ENCODE data around the gene NR4A3.
A peak's percentile ranks its signal among the peaks of the same experiment; 100 is the strongest.
"Not testable (repeated sequence)": the region's sequence is repeated elsewhere in the genome, so short reads cannot be mapped to it uniquely, and the experiment has no call there.

The NR4A3 gene

GRCh38 chr9:99855467-99856176, 33.9 kb downstream of the NR4A3 start:
- Histone ChIP-seq H3K4me3 (ENCODE audit: low read depth in 1 of 2, low read length in 2 of 2) (no peak overlapping the region), H3K4me2 (ENCODE audit: insufficient read depth, low read length) (no peak overlapping the region), H4K20me1 (ENCODE audit: insufficient read depth, low read length) (no peaks in the 10 kb centered on the region), H3K4me1 (ENCODE audit: insufficient read depth, low read length) (peaks cover 19% of the 10 kb centered on the region), H2AFZ (ENCODE audit: low read depth, low read length) (no peak overlapping the region), H3K27ac (ENCODE audit: low read length) (no peak overlapping the region), H3K36me3 (ENCODE audit: insufficient read depth, low read length) (no peaks in the 10 kb centered on the region), H3K79me2 (ENCODE audit: insufficient read depth, low read length) (no peaks in the 10 kb centered on the region), H3K27me3 (ENCODE audit: insufficient read depth, low read length, poor library complexity) (no peaks in the 10 kb centered on the region), H3K9ac (ENCODE audit: low read depth, low read length) (no peak overlapping the region), H3K9me3 (ENCODE audit: insufficient read depth, low read length, severe bottlenecking) (no peaks in the 10 kb centered on the region)
- TF ChIP-seq EZH2 (IDR thresholded peaks at IDR 0.05; ENCODE audit: borderline replicate concordance, low read depth, low read length, severe bottlenecking): no peak
- peak; percentile 10 for TF ChIP-seq CTCF (IDR thresholded peaks at IDR 0.05; ENCODE audit: borderline replicate concordance, extremely low read depth, low read length, poor library complexity, severe bottlenecking)
- ATAC-seq (ENCODE audit: insufficient read depth, low read depth): no peak
- no peak for DNase-seq

GRCh38 chr9:99857576-99857975, 35.9 kb downstream of the NR4A3 start:
- H3K9me3 ChIP-seq (ENCODE audit: insufficient read depth, low read length, severe bottlenecking); H4K20me1 ChIP-seq (ENCODE audit: insufficient read depth, low read length); H3K36me3 ChIP-seq (ENCODE audit: insufficient read depth, low read length); H2AFZ ChIP-seq (ENCODE audit: low read depth, low read length); H3K4me3 ChIP-seq (ENCODE audit: low read depth in 1 of 2, low read length in 2 of 2); H3K4me1 ChIP-seq (ENCODE audit: insufficient read depth, low read length); H3K27me3 ChIP-seq (ENCODE audit: insufficient read depth, low read length, poor library complexity); H3K27ac ChIP-seq (ENCODE audit: low read length); H3K9ac ChIP-seq (ENCODE audit: low read depth, low read length); H3K4me2 ChIP-seq (ENCODE audit: insufficient read depth, low read length); ATAC-seq (ENCODE audit: insufficient read depth, low read depth); H3K79me2 ChIP-seq (ENCODE audit: insufficient read depth, low read length); DNase-seq: not testable (repeated sequence)

GRCh38 chr9:99858087-99858486, 36.4 kb downstream of the NR4A3 start:
- H3K9me3 ChIP-seq (ENCODE audit: insufficient read depth, low read length, severe bottlenecking): no peaks in the 10 kb centered on the region
- ATAC-seq (ENCODE audit: insufficient read depth, low read depth): no peak
- H3K4me3 ChIP-seq (ENCODE audit: low read depth in 1 of 2, low read length in 2 of 2): no peak overlapping the region
- H4K20me1 ChIP-seq (ENCODE audit: insufficient read depth, low read length): no peaks in the 10 kb centered on the region
- no peak for TF ChIP-seq CTCF (IDR thresholded peaks at IDR 0.05; ENCODE audit: borderline replicate concordance, extremely low read depth, low read length, poor library complexity, severe bottlenecking)
- TF ChIP-seq EZH2 (IDR thresholded peaks at IDR 0.05; ENCODE audit: borderline replicate concordance, low read depth, low read length, severe bottlenecking): no peak
- H3K27ac ChIP-seq (ENCODE audit: low read length): no peak overlapping the region
- no peak overlapping the region for H3K9ac ChIP-seq (ENCODE audit: low read depth, low read length)
- no peak overlapping the region for H2AFZ ChIP-seq (ENCODE audit: low read depth, low read length)
- H3K27me3 ChIP-seq (ENCODE audit: insufficient read depth, low read length, poor library complexity): no peaks in the 10 kb centered on the region
- H3K36me3 ChIP-seq (ENCODE audit: insufficient read depth, low read length): no peaks in the 10 kb centered on the region
- no peak overlapping the region for H3K4me2 ChIP-seq (ENCODE audit: insufficient read depth, low read length)
- no peak for DNase-seq
- no peaks in the 10 kb centered on the region for H3K4me1 ChIP-seq (ENCODE audit: insufficient read depth, low read length)
- H3K79me2 ChIP-seq (ENCODE audit: insufficient read depth, low read length): no peaks in the 10 kb centered on the region

- H3K36me3 ChIP-seq (ENCODE audit: insufficient read depth, low read length): no peaks in the 10 kb centered on the region
- no peak overlapping the region for H3K4me2 ChIP-seq (ENCODE audit: insufficient read depth, low read length)
- no peaks in the 10 kb centered on the region for H3K79me2 ChIP-seq (ENCODE audit: insufficient read depth, low read length)
- H3K9ac ChIP-seq (ENCODE audit: low read depth, low read length): no peak overlapping the region
- TF ChIP-seq CTCF (IDR thresholded peaks at IDR 0.05; ENCODE audit: borderline replicate concordance, extremely low read depth, low read length, poor library complexity, severe bottlenecking) (no peak), EZH2 (IDR thresholded peaks at IDR 0.05; ENCODE audit: borderline replicate concordance, low read depth, low read length, severe bottlenecking) (no peak)
- no peak overlapping the region for H2AFZ ChIP-seq (ENCODE audit: low read depth, low read length)
- no peaks in the 10 kb centered on the region for H3K9me3 ChIP-seq (ENCODE audit: insufficient read depth, low read length, severe bottlenecking)
- no peaks in the 10 kb centered on the region for H4K20me1 ChIP-seq (ENCODE audit: insufficient read depth, low read length)
- DNase-seq (no peak), ATAC-seq (ENCODE audit: insufficient read depth, low read depth) (no peak)
- no peak overlapping the region for H3K27ac ChIP-seq (ENCODE audit: low read length)
- no peak overlapping the region for H3K4me3 ChIP-seq (ENCODE audit: low read depth in 1 of 2, low read length in 2 of 2)
- H3K27me3 ChIP-seq (ENCODE audit: insufficient read depth, low read length, poor library complexity): no peaks in the 10 kb centered on the region
- H3K4me1 ChIP-seq (ENCODE audit: insufficient read depth, low read length): no peaks in the 10 kb centered on the region
These were observed 37.7 kb downstream of the NR4A3 start for GRCh38 chr9:99859243-99859980.

Measured in DND-41 (cell line).